ENCODE measurements around the gene LDHA.
"Not testable (repeated sequence)": the region's sequence is repeated elsewhere in the genome, so short reads cannot be mapped to it uniquely, and the experiment has no call there.

LDHA gene

GRCh38 chr11:18394928-18395734 is 768 bp downstream of the LDHA start:
- H3K27ac ChIP-seq = peak overlapping the region; percentile 89

DNA sequence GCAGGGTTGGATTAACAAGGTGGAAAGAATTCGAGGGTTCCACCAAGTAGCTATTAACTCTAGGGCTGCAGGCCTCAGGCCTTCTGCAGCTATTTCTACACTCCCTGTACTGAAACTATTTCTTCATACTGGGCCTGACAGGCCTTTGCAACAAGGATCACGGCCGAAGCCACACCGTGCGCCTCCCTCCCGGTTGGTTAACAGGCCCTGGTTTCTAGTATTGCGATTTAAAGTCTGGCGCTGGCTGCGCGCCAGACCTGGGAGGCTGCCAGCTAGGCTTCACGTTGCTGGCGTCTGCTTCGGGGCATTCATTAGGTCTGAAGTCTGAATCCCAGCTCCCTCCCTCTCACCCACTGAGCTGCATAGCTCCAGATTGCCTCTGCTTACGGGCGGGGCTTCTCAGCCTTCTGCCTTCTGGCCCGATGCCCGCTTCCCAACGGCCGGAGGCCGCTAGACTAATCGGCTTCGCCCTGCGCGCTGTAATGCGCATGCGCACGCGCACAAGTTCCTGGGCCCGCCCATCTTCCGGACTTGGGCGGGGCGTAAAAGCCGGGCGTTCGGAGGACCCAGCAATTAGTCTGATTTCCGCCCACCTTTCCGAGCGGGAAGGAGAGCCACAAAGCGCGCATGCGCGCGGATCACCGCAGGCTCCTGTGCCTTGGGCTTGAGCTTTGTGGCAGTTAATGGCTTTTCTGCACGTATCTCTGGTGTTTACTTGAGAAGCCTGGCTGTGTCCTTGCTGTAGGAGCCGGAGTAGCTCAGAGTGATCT is 1.6 kb downstream of the LDHA start:
- Histone ChIP-seq H3K27ac (peak overlapping the region; percentile 89), H3K4me3 (ENCODE audit: low read depth in 1 of 2, low read length in 1 of 2) (peak overlapping the region; percentile 79 to 94), H3K9me3 (no peaks in the 10 kb centered on the region), H3K4me1 (ENCODE audit: control insufficient read depth in 1 of 2, insufficient read depth in 1 of 2, low read depth in 1 of 2, low read length in 1 of 2) (peaks cover 53 to 58% of the 10 kb centered on the region in 2 experiments), H3K27me3 (no peaks in the 10 kb centered on the region), H3K36me3 (peaks cover 36% of the 10 kb centered on the region)
- peak; percentile 28 for TF ChIP-seq CTCF (IDR thresholded peaks at IDR 0.05)

More at GRCh38 chr11:18394928-18395734, 768 bp downstream of the LDHA start:
- Histone ChIP-seq H3K27me3 (no peaks in the 10 kb centered on the region), H3K4me1 (ENCODE audit: control insufficient read depth in 1 of 2, insufficient read depth in 1 of 2, low read depth in 1 of 2, low read length in 1 of 2) (peaks cover 53 to 58% of the 10 kb centered on the region in 2 experiments), H3K36me3 (peaks cover 28% of the 10 kb centered on the region), H3K4me3 (ENCODE audit: low read depth in 1 of 2, low read length in 1 of 2) (peak overlapping the region; percentile 79 to 94), H3K9me3 (no peaks in the 10 kb centered on the region)
- no peak for TF ChIP-seq CTCF (IDR thresholded peaks at IDR 0.05)

- H3K36me3 ChIP-seq = peaks cover 55% of the 10 kb centered on the region
- TF ChIP-seq CTCF (IDR thresholded peaks at IDR 0.05) = no peak
Observed at GRCh38 chr11:18397921-18398320, 3.6 kb downstream of the LDHA start.

DNA sequence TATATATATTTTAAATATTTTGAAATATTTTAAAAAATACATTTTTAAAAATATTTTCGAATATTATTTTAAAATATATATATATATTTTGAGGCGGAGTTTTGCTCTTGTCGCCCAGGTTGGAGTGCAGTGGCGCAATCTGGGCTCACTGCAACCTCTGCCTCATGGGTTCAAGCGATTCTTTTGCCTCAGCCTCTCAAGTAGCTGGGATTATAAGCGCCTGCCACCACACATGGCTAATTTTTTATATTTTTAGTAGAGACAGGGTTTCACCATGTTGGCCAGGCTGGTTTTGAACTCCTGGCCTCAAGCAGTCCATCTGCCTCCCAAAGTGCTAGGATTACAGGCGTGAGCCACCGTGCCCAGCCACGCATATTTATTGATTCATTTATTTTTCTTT is 6.7 kb downstream of the LDHA start:
- not testable (repeated sequence) for H3K9me3 ChIP-seq; H3K4me1 ChIP-seq (ENCODE audit: control insufficient read depth in 1 of 2, insufficient read depth in 1 of 2, low read depth in 1 of 2, low read length in 1 of 2); H3K27me3 ChIP-seq; H3K27ac ChIP-seq; H3K4me3 ChIP-seq (ENCODE audit: low read depth in 1 of 2, low read length in 1 of 2)
- peaks cover 87% of the 10 kb centered on the region for H3K36me3 ChIP-seq

More at GRCh38 chr11:18397921-18398320, 3.6 kb downstream of the LDHA start:
- peaks cover 34 to 39% of the 10 kb centered on the region in 2 experiments for H3K4me1 ChIP-seq (ENCODE audit: control insufficient read depth in 1 of 2, insufficient read depth in 1 of 2, low read depth in 1 of 2, low read length in 1 of 2)
- H3K4me3 ChIP-seq (ENCODE audit: low read depth in 1 of 2, low read length in 1 of 2) = no peak overlapping the region
- peak overlapping the region; percentile 89 for H3K27ac ChIP-seq
- H3K27me3 ChIP-seq = no peaks in the 10 kb centered on the region
- H3K9me3 ChIP-seq = no peaks in the 10 kb centered on the region

DNA sequence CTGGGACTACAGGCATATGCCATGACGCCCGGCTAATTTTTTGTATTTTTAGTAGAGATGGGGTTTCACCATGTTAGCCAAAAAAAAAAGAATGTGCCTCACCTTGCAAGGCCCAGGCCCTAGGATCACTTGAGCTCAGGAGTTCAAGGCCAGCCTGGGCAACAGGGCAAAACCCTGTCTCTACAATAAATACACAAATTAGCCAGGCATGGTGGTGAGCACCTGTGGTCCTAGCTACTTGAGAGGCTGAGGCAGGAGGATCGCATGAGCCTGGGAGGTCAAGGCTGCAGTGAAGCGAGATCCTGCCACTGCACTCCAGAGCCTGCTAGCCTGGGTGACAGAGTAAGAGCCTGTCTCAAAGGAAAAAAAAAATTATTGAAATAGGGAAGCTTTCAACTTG is 9.7 kb downstream of the LDHA start:
- Histone ChIP-seq H3K36me3 (peaks cover 99% of the 10 kb centered on the region), H3K27ac (no peak overlapping the region), H3K9me3 (no peaks in the 10 kb centered on the region), H3K4me1 (ENCODE audit: control insufficient read depth in 1 of 2, insufficient read depth in 1 of 2, low read depth in 1 of 2, low read length in 1 of 2) (no peaks in the 10 kb centered on the region), H3K4me3 (ENCODE audit: low read depth in 1 of 2, low read length in 1 of 2) (no peak overlapping the region), H3K27me3 (no peaks in the 10 kb centered on the region)
- no peak for TF ChIP-seq CTCF (IDR thresholded peaks at IDR 0.05)

DNA sequence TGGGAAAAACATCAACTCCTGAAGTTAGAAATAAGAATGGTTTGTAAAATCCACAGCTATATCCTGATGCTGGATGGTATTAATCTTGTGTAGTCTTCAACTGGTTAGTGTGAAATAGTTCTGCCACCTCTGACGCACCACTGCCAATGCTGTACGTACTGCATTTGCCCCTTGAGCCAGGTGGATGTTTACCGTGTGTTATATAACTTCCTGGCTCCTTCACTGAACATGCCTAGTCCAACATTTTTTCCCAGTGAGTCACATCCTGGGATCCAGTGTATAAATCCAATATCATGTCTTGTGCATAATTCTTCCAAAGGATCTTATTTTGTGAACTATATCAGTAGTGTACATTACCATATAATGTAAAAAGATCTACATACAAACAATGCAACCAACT is 13.0 kb downstream of the LDHA start:
- not testable (repeated sequence) for H3K27ac ChIP-seq, H3K9me3 ChIP-seq
- peaks cover 67% of the 10 kb centered on the region for H3K36me3 ChIP-seq

More for the DNA sequence above, 13.0 kb downstream of the LDHA start:
- not testable (repeated sequence) for H3K4me3 ChIP-seq (ENCODE audit: low read depth in 1 of 2, low read length in 1 of 2); H3K4me1 ChIP-seq (ENCODE audit: control insufficient read depth in 1 of 2, insufficient read depth in 1 of 2, low read depth in 1 of 2, low read length in 1 of 2); H3K27me3 ChIP-seq
